ENCODE data around the gene GOLT1A. TPM values are rescaled to one million over a fixed set of nuclear protein-coding genes. Genes with fewer than 3 reads are reported as not detected.

Gene GOLT1A
- total RNA-seq, 6 donors from 2014 or later = 7.5 to 18.5 (median 10.1) TPM; not detected in 1

DNA sequence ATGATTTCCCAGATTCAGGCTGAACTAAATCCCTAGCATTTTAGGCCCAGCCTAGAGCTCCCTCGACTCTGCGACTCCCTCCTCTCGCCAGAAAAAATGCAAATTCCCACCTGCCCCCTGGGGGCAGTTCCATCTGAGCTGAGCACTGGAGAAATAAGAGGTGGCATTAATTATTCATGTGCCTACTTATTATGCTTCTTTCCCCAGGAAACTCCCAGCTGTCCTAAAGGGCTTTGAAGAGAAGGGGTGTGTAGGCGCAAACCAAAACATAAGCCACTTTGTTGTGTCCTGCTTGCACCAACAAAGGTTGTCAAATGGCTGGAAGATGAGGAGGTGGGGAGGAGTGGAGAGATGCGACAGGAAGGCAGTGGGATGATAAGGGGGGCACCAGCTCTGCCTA lies 41.4 kb upstream of the GOLT1A start:
- 79 to 81% methylated on average over 5 of the region's 5 CpGs for WGBS, 2 donors
- Histone ChIP-seq H3K27ac (no peak overlapping the region), H3K27me3 (no peaks in the 10 kb centered on the region)

DNA sequence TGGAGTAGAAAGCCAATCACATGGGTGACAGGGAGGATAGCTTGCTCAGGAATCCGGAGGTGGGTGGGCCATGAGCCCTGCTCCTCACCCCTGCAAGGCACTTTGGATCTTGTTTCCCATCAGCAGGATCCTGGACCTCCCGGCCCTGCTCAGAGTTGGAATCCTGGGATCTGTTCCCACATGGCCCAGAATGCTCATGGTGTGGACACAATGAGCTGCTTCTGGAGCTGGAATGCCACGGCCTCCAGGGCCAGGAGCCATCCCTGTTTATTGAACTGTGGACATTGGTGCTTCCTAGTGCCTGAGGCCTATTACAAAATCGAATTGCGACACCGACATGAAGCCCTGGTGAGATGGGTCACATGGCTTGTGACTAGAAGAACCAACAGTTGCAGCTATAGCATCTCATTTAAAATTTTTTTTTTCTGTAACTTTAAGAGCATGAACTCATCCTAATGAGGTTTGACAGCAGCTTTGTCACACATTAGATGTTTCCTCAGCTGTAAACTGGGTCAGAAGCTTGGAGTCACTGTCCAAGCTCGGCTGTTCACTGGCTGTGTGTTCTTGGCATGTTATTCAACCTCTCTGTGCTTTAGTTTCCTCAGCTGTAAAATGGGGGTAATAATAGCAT lies 40.4 kb upstream of the GOLT1A start:
- DNase-seq (peak in 1 of 2 donors; percentile 62), ATAC-seq (ENCODE audit: low FRiP score in 2 of 2) (peak in 1 of 2 donors; percentile 62)
- no peak overlapping the region for H3K4me3 ChIP-seq
- H3K9me3 ChIP-seq = no peaks in the 10 kb centered on the region
- no peak overlapping the region for H3K27ac ChIP-seq
- TF ChIP-seq POLR2A (IDR thresholded peaks at IDR 0.05) = no peak
- TF ChIP-seq POLR2AphosphoS5 (IDR thresholded peaks at IDR 0.05) = no peak
- TF ChIP-seq CTCF (IDR thresholded peaks at IDR 0.05) = no peak
- TF ChIP-seq EP300 (IDR thresholded peaks at IDR 0.05) = no peak
- H3K4me1 ChIP-seq = peaks cover 0 to 7% (median 2%) of the 10 kb centered on the region in 4 donors
- no peaks in the 10 kb centered on the region for H3K36me3 ChIP-seq
- H3K27me3 ChIP-seq = no peaks in the 10 kb centered on the region
- 55 to 59% methylated on average over 6 to 7 of the region's 7 CpGs for WGBS, 2 donors

More for the DNA sequence above, 41.4 kb upstream of the GOLT1A start:
- TF ChIP-seq POLR2AphosphoS5 (IDR thresholded peaks at IDR 0.05) (no peak), POLR2A (IDR thresholded peaks at IDR 0.05) (no peak), CTCF (IDR thresholded peaks at IDR 0.05) (no peak), EP300 (IDR thresholded peaks at IDR 0.05) (no peak)
- DNase-seq (no peak), ATAC-seq (ENCODE audit: low FRiP score in 2 of 2) (no peak)
- Histone ChIP-seq H3K4me1 (peaks cover 0 to 7% (median 2%) of the 10 kb centered on the region in 4 donors), H3K4me3 (no peak overlapping the region), H3K36me3 (no peaks in the 10 kb centered on the region), H3K9me3 (no peaks in the 10 kb centered on the region)

GRCh38 chr1:204251926-204252689 lies 38.3 kb upstream of the GOLT1A start:
- ATAC-seq (ENCODE audit: low FRiP score in 2 of 2) (no peak), DNase-seq (no peak)
- TF ChIP-seq POLR2AphosphoS5 (IDR thresholded peaks at IDR 0.05) = no peak
- peaks cover 0 to 7% (median 2%) of the 10 kb centered on the region in 4 donors for H3K4me1 ChIP-seq
- no peak overlapping the region for H3K4me3 ChIP-seq
- no peaks in the 10 kb centered on the region for H3K27me3 ChIP-seq
- H3K27ac ChIP-seq = no peak overlapping the region
- no peaks in the 10 kb centered on the region for H3K36me3 ChIP-seq
- WGBS, 2 donors = 77 to 89% methylated on average over 6 of the region's 6 CpGs
- H3K9me3 ChIP-seq = no peaks in the 10 kb centered on the region

DNA sequence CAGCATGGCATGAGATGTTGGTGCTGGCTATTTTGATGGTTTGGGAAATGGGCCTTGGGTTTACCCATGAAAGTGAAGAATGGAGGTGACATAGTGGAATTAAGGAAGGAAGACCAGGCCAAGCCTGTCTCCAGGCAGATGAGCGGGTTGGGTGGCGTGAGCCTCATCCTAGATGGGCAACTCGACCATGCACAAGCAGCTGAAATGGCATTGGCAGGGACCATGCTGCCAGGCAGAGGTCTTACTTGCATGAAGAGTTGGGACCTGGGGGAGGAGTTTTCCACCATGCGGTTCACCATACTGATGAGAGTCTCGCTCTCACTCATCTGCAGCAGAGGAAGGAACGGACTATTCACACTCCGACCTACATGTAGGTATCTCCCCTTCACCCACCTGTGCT lies 37.5 kb upstream of the GOLT1A start:
- H3K4me1 ChIP-seq = peaks cover 0 to 7% (median 2%) of the 10 kb centered on the region in 4 donors
- no peaks in the 10 kb centered on the region for H3K9me3 ChIP-seq
- ATAC-seq (ENCODE audit: low FRiP score in 2 of 2) = no peak
- no peak overlapping the region for H3K4me3 ChIP-seq
- no peaks in the 10 kb centered on the region for H3K36me3 ChIP-seq
- no peak overlapping the region for H3K27ac ChIP-seq
- TF ChIP-seq POLR2AphosphoS5 (IDR thresholded peaks at IDR 0.05) (no peak), POLR2A (IDR thresholded peaks at IDR 0.05) (no peak), CTCF (IDR thresholded peaks at IDR 0.05) (no peak), EP300 (IDR thresholded peaks at IDR 0.05) (no peak)
- H3K27me3 ChIP-seq = no peaks in the 10 kb centered on the region
- no peak for DNase-seq
- 92 to 93% methylated on average over 6 to 7 of the region's 7 CpGs for WGBS, 2 donors

- TF ChIP-seq POLR2A (IDR thresholded peaks at IDR 0.05) (no peak), CTCF (IDR thresholded peaks at IDR 0.05) (no peak), POLR2AphosphoS5 (IDR thresholded peaks at IDR 0.05) (no peak), EP300 (IDR thresholded peaks at IDR 0.05) (no peak)
- 80 to 84% methylated on average over 8 to 12 of the region's 12 CpGs for WGBS, 2 donors
- Histone ChIP-seq H3K27ac (no peak overlapping the region), H3K36me3 (no peaks in the 10 kb centered on the region), H3K4me3 (no peak overlapping the region), H3K4me1 (peaks cover 0 to 7% (median 2%) of the 10 kb centered on the region in 4 donors), H3K9me3 (no peaks in the 10 kb centered on the region), H3K27me3 (no peaks in the 10 kb centered on the region)
- ATAC-seq (ENCODE audit: low FRiP score in 2 of 2) (no peak), DNase-seq (no peak)
Observed at GRCh38 chr1:204250428-204251030, 36.7 kb upstream of the GOLT1A start.
